ENCODE results near the gene PJA1. TPM values are rescaled to one million over a fixed set of nuclear protein-coding genes. Genes with fewer than 3 reads are reported as not detected.

The PJA1 gene
- total RNA-seq, 2 experiments from 2014 or later = 36.5 to 37.6 TPM

DNA sequence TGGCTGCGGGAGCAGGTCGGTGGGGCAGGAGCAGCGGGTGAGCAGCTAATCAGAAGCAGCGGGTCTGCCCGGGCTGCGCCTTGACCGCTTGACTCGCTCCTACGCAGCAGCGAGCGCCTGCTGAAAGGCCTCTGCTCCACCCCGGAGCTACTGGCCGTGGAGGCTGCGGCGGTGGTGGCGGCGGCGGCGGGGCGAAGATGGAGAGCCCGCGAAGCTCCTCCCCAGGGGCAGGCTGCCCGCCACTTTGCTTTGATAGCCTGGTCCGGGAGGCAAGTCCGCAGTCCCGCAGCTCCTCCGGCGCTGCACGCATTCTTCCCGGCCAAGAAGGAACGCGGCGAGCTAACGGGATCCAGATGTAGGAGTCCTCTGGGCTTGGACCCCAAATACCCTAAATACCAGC lies 36.7 kb downstream of the PJA1 start:
- peaks cover 4% of the 10 kb centered on the region for H3K4me1 Mint-ChIP-seq (ENCODE audit: low read depth)
- H3K4me3 Mint-ChIP-seq = no peak overlapping the region
- no peaks in the 10 kb centered on the region for H3K9me3 ChIP-seq (ENCODE audit: control insufficient read depth in 1 of 2, insufficient read depth in 1 of 2, low read length in 2 of 2)
- intact Hi-C loops (cut with DNase I, micrococcal nuclease) = no loop called here
- peaks cover 41% of the 10 kb centered on the region for H3K27me3 Mint-ChIP-seq
- H3K36me3 Mint-ChIP-seq (ENCODE audit: low read depth) = no peaks in the 10 kb centered on the region
- no peak overlapping the region for H3K27ac ChIP-seq (ENCODE audit: low read depth in 1 of 2, low read length in 2 of 2)
- no peak overlapping the region for H3K4me3 ChIP-seq (ENCODE audit: low read length)
- H3K36me3 ChIP-seq (ENCODE audit: insufficient read depth, low read length) = no peaks in the 10 kb centered on the region
- CTCF ChIA-PET = no interaction called here
- no peak for ATAC-seq (ENCODE audit: poor library complexity)
- H3K27me3 ChIP-seq (ENCODE audit: control insufficient read depth in 1 of 2, insufficient read depth in 2 of 2, low read length in 2 of 2) = no peaks in the 10 kb centered on the region
- H3K4me1 ChIP-seq (ENCODE audit: insufficient read depth, low read length) = peaks cover 2% of the 10 kb centered on the region
- no peak overlapping the region for H3K27ac Mint-ChIP-seq
- no peaks in the 10 kb centered on the region for H3K9me3 Mint-ChIP-seq
- DNase-seq = no peak
- POLR2A ChIA-PET = no interaction called here
- TF ChIP-seq, protein P1, sequence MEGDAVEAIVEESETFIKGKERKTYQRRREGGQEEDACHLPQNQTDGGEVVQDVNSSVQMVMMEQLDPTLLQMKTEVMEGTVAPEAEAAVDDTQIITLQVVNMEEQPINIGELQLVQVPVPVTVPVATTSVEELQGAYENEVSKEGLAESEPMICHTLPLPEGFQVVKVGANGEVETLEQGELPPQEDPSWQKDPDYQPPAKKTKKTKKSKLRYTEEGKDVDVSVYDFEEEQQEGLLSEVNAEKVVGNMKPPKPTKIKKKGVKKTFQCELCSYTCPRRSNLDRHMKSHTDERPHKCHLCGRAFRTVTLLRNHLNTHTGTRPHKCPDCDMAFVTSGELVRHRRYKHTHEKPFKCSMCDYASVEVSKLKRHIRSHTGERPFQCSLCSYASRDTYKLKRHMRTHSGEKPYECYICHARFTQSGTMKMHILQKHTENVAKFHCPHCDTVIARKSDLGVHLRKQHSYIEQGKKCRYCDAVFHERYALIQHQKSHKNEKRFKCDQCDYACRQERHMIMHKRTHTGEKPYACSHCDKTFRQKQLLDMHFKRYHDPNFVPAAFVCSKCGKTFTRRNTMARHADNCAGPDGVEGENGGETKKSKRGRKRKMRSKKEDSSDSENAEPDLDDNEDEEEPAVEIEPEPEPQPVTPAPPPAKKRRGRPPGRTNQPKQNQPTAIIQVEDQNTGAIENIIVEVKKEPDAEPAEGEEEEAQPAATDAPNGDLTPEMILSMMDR (IDR thresholded peaks at IDR 0.05) = no peak

DNA sequence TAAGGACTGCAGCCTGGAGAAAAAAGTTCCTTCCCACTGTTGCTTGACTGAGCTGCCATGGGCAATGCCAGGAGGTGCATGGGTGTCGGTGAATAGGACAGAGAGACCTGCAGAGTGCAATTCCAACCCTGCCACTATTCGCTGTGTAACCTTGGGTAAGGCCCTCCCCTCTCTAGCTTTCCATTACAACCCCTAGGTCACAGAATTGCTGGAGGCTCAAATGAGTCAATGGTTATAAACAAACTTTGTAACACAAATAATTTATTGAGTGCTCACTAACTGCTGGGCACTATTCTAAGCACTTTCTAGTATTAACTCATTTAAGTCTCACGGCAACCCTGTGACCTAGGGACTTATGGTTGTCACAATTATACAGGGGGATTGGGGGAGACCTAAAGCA lies 37.8 kb downstream of the PJA1 start:
- DNase-seq (no peak), ATAC-seq (ENCODE audit: poor library complexity) (no peak)
- H3K4me3 ChIP-seq (ENCODE audit: low read length) = no peak overlapping the region
- no peaks in the 10 kb centered on the region for H3K9me3 Mint-ChIP-seq
- no peaks in the 10 kb centered on the region for H3K9me3 ChIP-seq (ENCODE audit: control insufficient read depth in 1 of 2, insufficient read depth in 1 of 2, low read length in 2 of 2)
- H3K27me3 ChIP-seq (ENCODE audit: control insufficient read depth in 1 of 2, insufficient read depth in 2 of 2, low read length in 2 of 2) = no peaks in the 10 kb centered on the region
- no peak overlapping the region for H3K4me3 Mint-ChIP-seq
- H3K4me1 ChIP-seq (ENCODE audit: insufficient read depth, low read length) = peaks cover 2% of the 10 kb centered on the region
- H3K27ac ChIP-seq (ENCODE audit: low read depth in 1 of 2, low read length in 2 of 2) = no peak overlapping the region
- intact Hi-C loops (cut with DNase I, micrococcal nuclease) = no loop called here
- TF ChIP-seq, protein P1 (IDR thresholded peaks at IDR 0.05) = no peak
- H3K27me3 Mint-ChIP-seq = peaks cover 34% of the 10 kb centered on the region
- CTCF ChIA-PET = no interaction called here
- H3K4me1 Mint-ChIP-seq (ENCODE audit: low read depth) = peaks cover 4% of the 10 kb centered on the region
- POLR2A ChIA-PET = no interaction called here
- H3K36me3 Mint-ChIP-seq (ENCODE audit: low read depth) = no peaks in the 10 kb centered on the region
- H3K27ac Mint-ChIP-seq = no peak overlapping the region
- H3K36me3 ChIP-seq (ENCODE audit: insufficient read depth, low read length) = no peaks in the 10 kb centered on the region

DNA sequence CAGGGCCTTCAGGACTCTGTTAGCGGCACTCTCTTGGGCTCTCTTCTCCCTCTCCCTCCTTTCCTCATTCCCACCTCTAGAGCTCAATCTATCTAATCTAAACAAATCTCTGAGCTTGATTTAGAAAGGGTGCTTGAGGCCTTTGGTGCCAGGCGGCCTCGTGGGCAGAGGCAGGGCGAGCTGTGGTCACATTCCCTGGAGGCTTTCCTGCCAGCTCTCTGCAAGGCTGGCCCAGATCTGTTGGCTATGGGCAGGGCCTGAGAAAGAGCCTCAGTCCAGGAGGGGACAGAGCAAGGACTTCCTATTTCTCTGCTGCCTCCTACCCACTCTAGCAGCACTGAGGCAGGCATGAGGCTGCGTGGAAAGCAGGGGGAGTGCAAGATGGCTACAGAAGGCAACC lies 38.6 kb downstream of the PJA1 start:
- no peak for ATAC-seq (ENCODE audit: poor library complexity)
- H3K27ac ChIP-seq (ENCODE audit: low read depth in 1 of 2, low read length in 2 of 2) = no peak overlapping the region
- Mint-ChIP-seq H3K4me3 (no peak overlapping the region), H3K4me1 (ENCODE audit: low read depth) (peaks cover 4% of the 10 kb centered on the region), H3K27ac (no peak overlapping the region), H3K9me3 (no peaks in the 10 kb centered on the region), H3K27me3 (peaks cover 28% of the 10 kb centered on the region), H3K36me3 (ENCODE audit: low read depth) (no peaks in the 10 kb centered on the region)
- no peaks in the 10 kb centered on the region for H3K9me3 ChIP-seq (ENCODE audit: control insufficient read depth in 1 of 2, insufficient read depth in 1 of 2, low read length in 2 of 2)
- intact Hi-C loops (cut with DNase I, micrococcal nuclease) = no loop called here
- H3K36me3 ChIP-seq (ENCODE audit: insufficient read depth, low read length) = no peaks in the 10 kb centered on the region
- H3K27me3 ChIP-seq (ENCODE audit: control insufficient read depth in 1 of 2, insufficient read depth in 2 of 2, low read length in 2 of 2) = no peaks in the 10 kb centered on the region
- H3K4me1 ChIP-seq (ENCODE audit: insufficient read depth, low read length) = peaks cover 2% of the 10 kb centered on the region
- TF ChIP-seq, protein P1 (IDR thresholded peaks at IDR 0.05) = no peak
- CTCF ChIA-PET = no interaction called here
- H3K4me3 ChIP-seq (ENCODE audit: low read length) = no peak overlapping the region
- POLR2A ChIA-PET = no interaction called here
- DNase-seq = no peak
